ENCODE measurements around the gene SLC44A2.
A peak's percentile ranks its signal among the peaks of the same experiment; 100 is the strongest.

The SLC44A2 gene

DNA sequence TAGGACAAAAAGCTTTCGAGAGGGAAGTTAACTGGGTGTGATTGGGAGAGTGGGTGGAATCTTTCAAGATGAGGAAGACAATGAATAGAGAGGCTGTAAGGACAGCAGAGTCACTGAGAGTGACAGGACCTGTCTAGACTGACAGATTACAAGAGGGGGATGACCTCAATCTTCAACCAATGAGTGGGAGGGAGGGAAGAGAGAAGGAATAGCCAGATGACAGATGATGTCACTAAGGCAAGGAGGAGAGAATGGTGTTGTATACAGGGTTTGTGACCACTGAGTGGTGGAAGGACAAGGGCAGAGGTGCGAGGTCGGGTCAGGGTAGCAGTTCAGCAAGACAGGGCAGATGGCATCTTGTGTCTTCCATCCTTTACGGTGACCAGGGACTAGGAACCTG lies 23.0 kb downstream of the SLC44A2 start:
- no peak overlapping the region for H3K4me3 ChIP-seq (ENCODE audit: low read depth, low read length)
- TF ChIP-seq CTCF (IDR thresholded peaks at IDR 0.05; ENCODE audit: insufficient read depth, low read depth, low read length, missing control alignments) = no peak
- no peak for DNase-seq (ENCODE audit: low read depth)

GRCh38 chr19:10651851-10652250 lies 26.5 kb downstream of the SLC44A2 start:
- TF ChIP-seq CTCF (IDR thresholded peaks at IDR 0.05; ENCODE audit: insufficient read depth, low read depth, low read length, missing control alignments) = no peak
- no peak for DNase-seq (ENCODE audit: low read depth)
- H3K4me3 ChIP-seq (ENCODE audit: low read depth, low read length) = no peak overlapping the region

DNA sequence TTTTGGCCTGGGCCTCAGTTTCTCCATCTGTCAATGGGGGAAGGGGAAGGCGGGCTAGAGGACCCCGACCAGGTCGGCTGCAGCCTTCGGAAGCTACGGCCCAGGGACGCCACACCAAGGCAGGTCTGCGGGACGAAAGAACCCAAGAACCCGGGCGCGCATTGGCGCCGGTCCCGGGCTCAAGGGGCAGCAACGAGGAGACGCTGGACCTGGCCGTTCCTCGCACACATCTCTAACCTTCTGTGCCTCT lies 28.1 kb downstream of the SLC44A2 start:
- peak overlapping the region; percentile 76 for H3K4me3 ChIP-seq (ENCODE audit: low read depth, low read length)
- TF ChIP-seq CTCF (IDR thresholded peaks at IDR 0.05; ENCODE audit: insufficient read depth, low read depth, low read length, missing control alignments) = no peak
- no peak for DNase-seq (ENCODE audit: low read depth)

DNA sequence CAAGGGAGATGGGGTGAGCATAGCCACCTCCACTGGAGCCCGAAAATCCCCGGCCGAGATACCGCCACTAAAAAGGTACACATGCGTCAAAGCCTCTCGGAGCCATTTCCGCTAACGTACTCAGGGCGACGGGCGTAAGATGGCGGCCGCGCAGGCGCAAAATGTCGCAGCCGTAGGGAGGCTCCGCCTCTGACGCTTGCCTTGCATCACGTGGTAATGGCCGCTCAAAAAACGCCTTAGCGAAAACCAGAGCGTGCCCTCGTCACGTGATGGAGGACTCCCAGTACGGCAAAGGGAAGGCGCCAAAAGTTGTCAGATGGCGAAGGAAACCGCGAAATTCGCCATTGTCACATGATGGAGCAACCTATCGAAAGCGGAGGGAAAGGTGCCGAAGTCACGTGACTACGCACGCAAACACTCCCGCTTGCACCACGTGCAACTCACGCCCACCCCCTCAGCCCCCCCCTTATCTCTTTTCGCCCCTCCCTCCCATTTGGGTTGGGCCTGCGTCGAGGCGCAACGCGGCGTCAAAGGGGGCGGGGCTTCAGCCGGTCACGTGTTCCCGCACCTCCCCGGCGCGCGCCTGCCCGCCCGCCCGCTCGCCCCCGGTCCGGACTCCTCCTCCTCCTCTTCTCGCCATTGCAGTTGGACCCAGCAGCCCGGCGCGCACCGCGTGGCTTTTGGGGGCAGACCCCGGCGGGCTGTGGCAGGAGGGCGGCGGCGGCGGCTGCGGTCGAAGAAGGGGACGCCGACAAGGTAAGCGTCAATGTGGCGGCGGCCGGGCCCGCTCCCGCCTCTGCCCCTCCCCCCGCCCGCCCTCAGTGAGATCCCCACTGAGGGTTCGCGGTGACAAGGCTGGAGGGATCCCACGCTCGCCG lies 28.6 kb downstream of the SLC44A2 start, which contains the start of gene ILF3:
Gene ILF3 (plus strand): TSS at position 615 of the 878 bp plus-strand sequence. CDS start 16,260 bp downstream, outside the sequence.
- TF ChIP-seq CTCF (IDR thresholded peaks at IDR 0.05; ENCODE audit: insufficient read depth, low read depth, low read length, missing control alignments) = no peak
- peak; percentile 100 for DNase-seq (ENCODE audit: low read depth)
- peak within 1 kb of the TSS; percentile 76 for H3K4me3 ChIP-seq (ENCODE audit: low read depth, low read length)

DNA sequence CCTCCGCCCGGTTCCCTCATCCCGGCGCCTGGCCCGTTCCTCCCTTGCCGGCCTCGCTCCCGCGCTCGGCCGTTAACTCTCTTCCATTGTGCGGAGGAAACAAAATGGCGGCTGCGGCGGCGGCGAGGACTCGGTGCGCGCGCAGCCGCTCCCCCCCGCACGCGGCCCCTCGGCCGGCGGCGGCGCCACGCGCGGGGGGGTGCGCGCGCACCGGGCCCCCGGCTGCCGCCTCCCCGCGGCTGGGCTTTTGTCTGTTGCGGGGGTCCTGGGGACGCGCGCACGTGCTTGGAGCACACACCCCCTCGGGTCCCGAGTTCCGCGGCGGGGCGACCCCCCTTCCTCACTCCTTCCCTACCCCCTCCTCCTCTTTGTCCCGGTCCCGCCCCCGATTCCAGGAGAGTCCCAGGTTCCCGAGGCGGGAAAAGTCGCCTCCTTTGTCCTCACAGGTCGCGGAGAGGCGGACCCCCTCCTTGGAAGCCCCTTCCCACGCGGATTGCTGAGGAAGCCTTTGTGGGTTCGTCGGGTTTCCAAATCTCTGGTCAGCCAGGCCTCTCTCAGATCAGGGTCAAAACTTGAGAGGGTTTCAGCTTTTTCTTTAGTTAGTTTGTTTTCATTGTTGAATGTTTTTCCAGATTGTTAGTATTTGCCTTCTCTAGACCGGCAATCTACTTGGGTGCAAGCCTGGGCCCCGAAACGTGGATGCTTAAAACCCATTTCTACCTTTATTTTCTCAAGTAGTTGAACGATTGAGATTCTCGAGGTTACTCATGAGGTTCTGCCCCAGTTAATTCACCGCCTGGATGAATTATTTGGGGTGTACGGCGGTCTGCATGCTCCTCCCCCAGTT lies 29.5 kb downstream of the SLC44A2 start:
- peak overlapping the region; percentile 76 for H3K4me3 ChIP-seq (ENCODE audit: low read depth, low read length)
- no peak for TF ChIP-seq CTCF (IDR thresholded peaks at IDR 0.05; ENCODE audit: insufficient read depth, low read depth, low read length, missing control alignments)
- DNase-seq (ENCODE audit: low read depth) = peak; percentile 74

DNA sequence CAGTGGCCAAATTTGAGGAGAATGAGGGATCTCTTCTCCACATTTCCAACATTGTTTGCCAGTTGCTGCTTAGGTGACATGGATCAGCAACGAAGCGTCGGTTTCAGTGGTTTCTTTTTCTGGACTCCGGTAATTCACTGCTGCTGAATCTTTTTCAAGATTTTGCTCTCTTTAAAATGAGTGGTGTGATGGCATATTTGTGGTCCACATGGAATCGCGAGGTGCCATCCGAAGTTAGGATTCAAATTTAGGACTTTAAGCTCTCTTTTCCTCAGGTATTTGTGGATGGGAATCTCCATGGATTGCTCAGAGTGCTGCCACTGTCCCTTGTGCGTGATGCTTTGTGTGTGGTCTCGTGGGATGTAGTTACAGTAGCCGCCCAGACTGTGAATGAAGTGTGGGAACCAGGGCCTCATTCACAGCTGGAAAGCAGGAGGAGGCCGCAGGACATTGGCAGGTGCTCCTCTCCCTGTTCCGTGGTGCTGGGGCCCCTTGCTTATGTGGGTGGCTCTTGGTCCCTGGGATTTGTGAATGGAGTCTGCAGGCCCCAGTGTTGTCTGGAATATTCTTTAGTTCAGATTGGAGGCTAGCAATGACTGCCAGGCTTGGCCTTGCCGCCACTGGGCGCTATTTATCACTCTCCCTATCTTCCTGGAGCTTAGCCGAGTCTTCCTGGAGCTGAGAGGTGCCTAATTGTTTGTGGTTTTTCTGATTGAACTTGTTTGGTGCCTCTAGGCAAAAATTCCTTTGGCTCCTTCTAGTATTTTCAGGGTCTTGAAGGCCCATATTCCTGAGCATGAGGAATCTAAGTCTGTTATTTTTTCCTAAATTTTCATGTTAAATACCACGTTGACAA lies 30.3 kb downstream of the SLC44A2 start:
- peak overlapping the region; percentile 76 for H3K4me3 ChIP-seq (ENCODE audit: low read depth, low read length)
- no peak for DNase-seq (ENCODE audit: low read depth)
- TF ChIP-seq CTCF (IDR thresholded peaks at IDR 0.05; ENCODE audit: insufficient read depth, low read depth, low read length, missing control alignments) = no peak

Data from GM12865 (cell line).